ENCODE measurements around the gene TTC39C. TPM values are rescaled to one million over a fixed set of nuclear protein-coding genes. Genes with fewer than 3 reads are reported as not detected.

The TTC39C gene
- total and polyA plus RNA-seq, 2 experiments from 2014 or later, result 23.9 to 41.6 TPM

GRCh38 chr18:24111936-24112335, 97.4 kb downstream of the TTC39C start:
- no peak for DNase-seq (ENCODE audit: low spot score)
- Histone ChIP-seq H2AFZ (no peak overlapping the region), H3K9me3 (ENCODE audit: low read depth) (no peaks in the 10 kb centered on the region), H3K27me3 (no peaks in the 10 kb centered on the region), H3K4me3 (no peak overlapping the region), H4K20me1 (ENCODE audit: insufficient read depth, poor library complexity, severe bottlenecking) (no peaks in the 10 kb centered on the region), H3K36me3 (replicated peaks; ENCODE audit: insufficient read depth, low read depth) (no peaks in the 10 kb centered on the region), H3K27ac (peak overlapping the region; percentile 61), H3K4me2 (no peak overlapping the region), H3K4me1 (ENCODE audit: insufficient read depth) (peaks cover 8% of the 10 kb centered on the region), H3K79me2 (no peaks in the 10 kb centered on the region), H3K9me2 (replicated peaks; ENCODE audit: insufficient read depth) (no peaks in the 10 kb centered on the region)
- TF ChIP-seq, protein P1, sequence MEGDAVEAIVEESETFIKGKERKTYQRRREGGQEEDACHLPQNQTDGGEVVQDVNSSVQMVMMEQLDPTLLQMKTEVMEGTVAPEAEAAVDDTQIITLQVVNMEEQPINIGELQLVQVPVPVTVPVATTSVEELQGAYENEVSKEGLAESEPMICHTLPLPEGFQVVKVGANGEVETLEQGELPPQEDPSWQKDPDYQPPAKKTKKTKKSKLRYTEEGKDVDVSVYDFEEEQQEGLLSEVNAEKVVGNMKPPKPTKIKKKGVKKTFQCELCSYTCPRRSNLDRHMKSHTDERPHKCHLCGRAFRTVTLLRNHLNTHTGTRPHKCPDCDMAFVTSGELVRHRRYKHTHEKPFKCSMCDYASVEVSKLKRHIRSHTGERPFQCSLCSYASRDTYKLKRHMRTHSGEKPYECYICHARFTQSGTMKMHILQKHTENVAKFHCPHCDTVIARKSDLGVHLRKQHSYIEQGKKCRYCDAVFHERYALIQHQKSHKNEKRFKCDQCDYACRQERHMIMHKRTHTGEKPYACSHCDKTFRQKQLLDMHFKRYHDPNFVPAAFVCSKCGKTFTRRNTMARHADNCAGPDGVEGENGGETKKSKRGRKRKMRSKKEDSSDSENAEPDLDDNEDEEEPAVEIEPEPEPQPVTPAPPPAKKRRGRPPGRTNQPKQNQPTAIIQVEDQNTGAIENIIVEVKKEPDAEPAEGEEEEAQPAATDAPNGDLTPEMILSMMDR (IDR thresholded peaks at IDR 0.05; ENCODE audit: poor library complexity), result no peak
- TF ChIP-seq EZH2phosphoT487 (IDR thresholded peaks at IDR 0.05; ENCODE audit: low read depth, severe bottlenecking, unreplicated experiment) (no peak), EZH2 (IDR thresholded peaks at IDR 0.05; ENCODE audit: borderline replicate concordance) (no peak)
- 70% methylated on average over 2 of the region's 2 CpGs for WGBS (ENCODE audit: low lambda C conversion rate, missing lambda C conversion rate)

- H3K4me2 ChIP-seq, result peak overlapping the region; percentile 34
- TF ChIP-seq EZH2 (IDR thresholded peaks at IDR 0.05; ENCODE audit: borderline replicate concordance) (no peak), EZH2phosphoT487 (IDR thresholded peaks at IDR 0.05; ENCODE audit: low read depth, severe bottlenecking, unreplicated experiment) (no peak)
- TF ChIP-seq, protein P1 (IDR thresholded peaks at IDR 0.05; ENCODE audit: poor library complexity), result no peak
- WGBS (ENCODE audit: low lambda C conversion rate, missing lambda C conversion rate), result 91% methylated on average over 4 of the region's 4 CpGs
- no peak overlapping the region for H2AFZ ChIP-seq
- H3K27ac ChIP-seq, result peak overlapping the region; percentile 61
- H3K9me3 ChIP-seq (ENCODE audit: low read depth), result no peaks in the 10 kb centered on the region
- H3K36me3 ChIP-seq (replicated peaks; ENCODE audit: insufficient read depth, low read depth), result no peaks in the 10 kb centered on the region
- H3K4me3 ChIP-seq, result no peak overlapping the region
- H3K79me2 ChIP-seq, result no peaks in the 10 kb centered on the region
- H3K9me2 ChIP-seq (replicated peaks; ENCODE audit: insufficient read depth), result no peaks in the 10 kb centered on the region
- H3K4me1 ChIP-seq (ENCODE audit: insufficient read depth), result peaks cover 8% of the 10 kb centered on the region
- no peak for DNase-seq (ENCODE audit: low spot score)
- no peaks in the 10 kb centered on the region for H4K20me1 ChIP-seq (ENCODE audit: insufficient read depth, poor library complexity, severe bottlenecking)
- H3K27me3 ChIP-seq, result no peaks in the 10 kb centered on the region
These were observed 97.9 kb downstream of the TTC39C start for GRCh38 chr18:24112464-24112863.

- peak overlapping the region; percentile 51 for H3K4me2 ChIP-seq
- no peaks in the 10 kb centered on the region for H4K20me1 ChIP-seq (ENCODE audit: insufficient read depth, poor library complexity, severe bottlenecking)
- no peaks in the 10 kb centered on the region for H3K9me3 ChIP-seq (ENCODE audit: low read depth)
- H3K27ac ChIP-seq, result peak overlapping the region; percentile 61
- H3K9me2 ChIP-seq (replicated peaks; ENCODE audit: insufficient read depth), result no peaks in the 10 kb centered on the region
- TF ChIP-seq EZH2phosphoT487 (IDR thresholded peaks at IDR 0.05; ENCODE audit: low read depth, severe bottlenecking, unreplicated experiment) (no peak), EZH2 (IDR thresholded peaks at IDR 0.05; ENCODE audit: borderline replicate concordance) (no peak)
- TF ChIP-seq, protein P1 (IDR thresholded peaks at IDR 0.05; ENCODE audit: poor library complexity), result no peak
- 62% methylated on average over 15 of the region's 15 CpGs for WGBS (ENCODE audit: low lambda C conversion rate, missing lambda C conversion rate)
- no peaks in the 10 kb centered on the region for H3K79me2 ChIP-seq
- DNase-seq (ENCODE audit: low spot score), result peak; percentile 77
- peaks cover 8% of the 10 kb centered on the region for H3K4me1 ChIP-seq (ENCODE audit: insufficient read depth)
- no peaks in the 10 kb centered on the region for H3K36me3 ChIP-seq (replicated peaks; ENCODE audit: insufficient read depth, low read depth)
- no peak overlapping the region for H3K4me3 ChIP-seq
- no peak overlapping the region for H2AFZ ChIP-seq
- no peaks in the 10 kb centered on the region for H3K27me3 ChIP-seq
These were observed 98.5 kb downstream of the TTC39C start for GRCh38 chr18:24112874-24113615.
